Measurements from ENCODE around the gene BCKDK. TPM values are rescaled to one million over a fixed set of nuclear protein-coding genes. Genes with fewer than 3 reads are reported as not detected.

Gene BCKDK
- total RNA-seq, 1 donor: 28.1 TPM

DNA sequence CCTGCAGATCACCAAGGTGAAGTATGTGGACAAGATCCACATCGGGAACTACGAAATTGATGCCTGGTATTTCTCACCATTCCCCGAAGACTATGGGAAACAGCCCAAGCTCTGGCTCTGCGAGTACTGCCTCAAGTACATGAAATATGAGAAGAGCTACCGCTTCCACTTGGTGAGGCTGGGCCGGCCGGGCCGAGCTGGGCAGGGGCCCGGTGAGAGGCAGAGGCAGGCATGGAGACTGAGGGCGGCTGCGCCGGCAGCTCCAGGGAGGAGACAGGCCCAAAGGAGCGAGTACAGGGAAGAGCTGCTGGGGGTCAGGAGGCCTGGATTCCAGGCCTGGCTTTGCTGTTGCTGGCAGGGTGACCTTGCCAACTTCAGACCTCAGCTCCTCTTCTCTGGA lies 19.0 kb downstream of the BCKDK start:
- no peak for DNase-seq (ENCODE audit: low read depth)
- no peak for TF ChIP-seq CTCF (IDR thresholded peaks at IDR 0.05; ENCODE audit: insufficient read depth, low read depth, low read length)
- H3K4me3 ChIP-seq (ENCODE audit: low read depth, low read length): no peak overlapping the region

GRCh38 chr16:31128711-31129567 lies 20.8 kb downstream of the BCKDK start:
- H3K4me3 ChIP-seq (ENCODE audit: low read depth, low read length): no peak overlapping the region
- no peak for DNase-seq (ENCODE audit: low read depth)

DNA sequence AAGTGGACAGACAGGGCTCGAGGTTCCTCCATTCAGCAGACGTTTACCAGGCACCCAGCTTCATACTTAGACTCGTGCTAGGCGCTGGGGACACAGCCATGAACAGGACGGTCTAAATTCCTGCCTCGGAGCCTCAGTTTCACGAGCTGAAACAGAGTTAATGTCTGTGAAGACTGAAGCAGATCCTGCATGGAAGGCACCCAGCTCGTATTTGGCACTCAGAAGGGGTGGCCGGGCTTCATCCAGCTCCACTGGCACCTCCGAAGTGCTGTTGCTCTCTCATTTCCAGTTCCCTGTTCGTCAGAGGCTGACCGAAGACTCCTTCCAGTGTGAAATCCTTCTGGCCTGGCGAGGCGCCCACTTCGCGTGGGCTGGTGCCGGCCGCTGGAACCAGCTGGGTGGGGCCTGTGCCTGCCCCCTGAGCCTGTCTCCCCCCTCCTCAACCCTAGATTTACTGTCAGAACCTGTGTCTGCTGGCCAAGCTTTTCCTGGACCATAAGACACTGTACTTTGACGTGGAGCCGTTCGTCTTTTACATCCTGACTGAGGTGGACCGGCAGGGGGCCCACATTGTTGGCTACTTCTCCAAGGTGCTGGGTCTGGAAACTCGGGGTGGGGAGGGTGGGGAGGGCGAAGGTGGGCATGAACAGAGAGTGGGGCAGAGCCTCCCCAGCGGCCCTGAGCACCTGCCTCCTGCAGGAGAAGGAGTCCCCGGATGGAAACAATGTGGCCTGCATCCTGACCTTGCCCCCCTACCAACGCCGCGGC lies 21.6 kb downstream of the BCKDK start:
- H3K4me3 ChIP-seq (ENCODE audit: low read depth, low read length): no peak overlapping the region
- DNase-seq (ENCODE audit: low read depth): no peak
- no peak for TF ChIP-seq CTCF (IDR thresholded peaks at IDR 0.05; ENCODE audit: insufficient read depth, low read depth, low read length)

More at GRCh38 chr16:31128711-31129567, 20.8 kb downstream of the BCKDK start:
- TF ChIP-seq CTCF (IDR thresholded peaks at IDR 0.05; ENCODE audit: insufficient read depth, low read depth, low read length): no peak

GRCh38 chr16:31130336-31130891 lies 22.2 kb downstream of the BCKDK start:
- no peak overlapping the region for H3K4me3 ChIP-seq (ENCODE audit: low read depth, low read length)
- DNase-seq (ENCODE audit: low read depth): no peak
- no peak for TF ChIP-seq CTCF (IDR thresholded peaks at IDR 0.05; ENCODE audit: insufficient read depth, low read depth, low read length)

GRCh38 chr16:31130899-31131298 lies 22.7 kb downstream of the BCKDK start:
- TF ChIP-seq CTCF (IDR thresholded peaks at IDR 0.05; ENCODE audit: insufficient read depth, low read depth, low read length): no peak
- DNase-seq (ENCODE audit: low read depth): no peak
- no peak overlapping the region for H3K4me3 ChIP-seq (ENCODE audit: low read depth, low read length)

DNA sequence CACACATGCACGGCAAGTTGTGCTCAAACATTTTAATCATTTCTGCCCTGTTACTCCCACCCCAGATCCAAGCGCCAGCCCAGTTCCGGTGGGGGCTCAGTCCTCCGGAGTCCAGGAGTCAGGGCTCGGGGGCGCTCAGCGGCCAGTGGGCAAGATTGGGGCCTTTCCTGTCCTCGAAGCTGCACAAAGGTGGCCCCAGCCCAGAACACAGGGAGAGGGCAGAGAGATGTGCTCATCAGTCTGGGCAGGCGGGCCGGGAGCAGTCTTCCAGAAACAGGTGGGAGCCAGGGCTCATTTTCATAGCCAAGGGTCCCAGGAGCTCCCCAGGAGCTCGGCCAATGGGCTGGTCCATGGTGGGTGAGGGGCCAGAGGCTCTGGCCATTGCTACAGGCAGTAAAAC lies 23.2 kb downstream of the BCKDK start:
- H3K4me3 ChIP-seq (ENCODE audit: low read depth, low read length): no peak overlapping the region
- TF ChIP-seq CTCF (IDR thresholded peaks at IDR 0.05; ENCODE audit: insufficient read depth, low read depth, low read length): no peak
- DNase-seq (ENCODE audit: low read depth): no peak
